NB4 (cell line): ENCODE data around the gene EBF3.

Experiments used
- DNase-seq: peaks from one replicate; pipeline ENCODE4 v3.0.0; 2010; ENCODE audit warnings: low read depth
- H3K4me3 ChIP-seq: one replicate; pipeline ENCODE4 v1.5.1; 2011; ENCODE audit warnings: mild to moderate bottlenecking, low read depth, low read length, moderate library complexity
- CTCF ChIP-seq: IDR thresholded peaks from one replicate; pipeline ENCODE4 v1.5.1; 2012; ENCODE audit warnings: low read depth, low read length
- MAX ChIP-seq: IDR thresholded peaks from 2 replicates; pipeline ENCODE4 v1.6.1; 2011; ENCODE audit warnings: low read depth, low read length
- MYC ChIP-seq: IDR thresholded peaks from 2 replicates; pipeline ENCODE4 v1.6.1; 2011; ENCODE audit warnings: low read depth, low read length
- POLR2A ChIP-seq: IDR thresholded peaks from 2 replicates; pipeline ENCODE4 v1.6.1; 2011; ENCODE audit warnings: mild to moderate bottlenecking; ENCODE audit not compliant: insufficient read length; ENCODE audit errors: extremely low read depth

EBF3 gene

GRCh38 chr10:129820451-129820850 lies 143.6 kb downstream of the EBF3 start:
- DNase-seq = no peak
- no peak overlapping the region for H3K4me3 ChIP-seq
- no peak for TF ChIP-seq MAX
- TF ChIP-seq POLR2A = no peak
- no peak for TF ChIP-seq MYC
- no peak for TF ChIP-seq CTCF

- DNase-seq = no peak
- H3K4me3 ChIP-seq = no peak overlapping the region
- TF ChIP-seq POLR2A (no peak), MYC (no peak), CTCF (no peak), MAX (no peak)
Measured at GRCh38 chr10:129816656-129817045, 147.4 kb downstream of the EBF3 start.

- no peak for DNase-seq
- no peak overlapping the region for H3K4me3 ChIP-seq
- TF ChIP-seq MAX = no peak
Measured at GRCh38 chr10:129815898-129816655, 148.0 kb downstream of the EBF3 start.

GRCh38 chr10:129814681-129815646 lies 149.1 kb downstream of the EBF3 start:
- no peak overlapping the region for H3K4me3 ChIP-seq
- TF ChIP-seq MYC (no peak), MAX (no peak), POLR2A (no peak), CTCF (no peak)
- DNase-seq = no peak

GRCh38 chr10:129812398-129812797 lies 151.7 kb downstream of the EBF3 start:
- H3K4me3 ChIP-seq = no peak overlapping the region
- no peak for TF ChIP-seq POLR2A
- no peak for DNase-seq

GRCh38 chr10:129811208-129811607 lies 152.9 kb downstream of the EBF3 start:
- TF ChIP-seq MAX = no peak
- TF ChIP-seq POLR2A = no peak
- no peak for TF ChIP-seq CTCF
- no peak for TF ChIP-seq MYC
- H3K4me3 ChIP-seq = no peak overlapping the region
- no peak for DNase-seq
